Skin epidermis (tissue), 12 donors: ENCODE data around the gene GUCY1A2.
A peak's percentile ranks its signal among the peaks of the same experiment; 100 is the strongest.
"Not testable (repeated sequence)": the region's sequence is repeated elsewhere in the genome, so short reads cannot be mapped to it uniquely, and the experiment has no call there.

Source experiments
- H3K27ac ChIP-seq, 21 experiments: fragments of 200-600 bp; sonication (generic) in 11 of 21; one replicate each; pipeline ENCODE4 v1.5.0; 2020; ENCODE audit warnings: mild to moderate bottlenecking in 3 of 21, inconsistent platforms in 2 of 21, moderate library complexity in 2 of 21
- H3K4me3 ChIP-seq, 7 experiments: fragments of 200-600 bp; sonication (generic) in 2 of 7; one replicate each; pipeline ENCODE4 v1.5.0; 2020; ENCODE audit warnings: inconsistent platforms in 2 of 7, mild to moderate bottlenecking in 2 of 7, moderate library complexity in 1 of 7

GUCY1A2 gene, protein sequence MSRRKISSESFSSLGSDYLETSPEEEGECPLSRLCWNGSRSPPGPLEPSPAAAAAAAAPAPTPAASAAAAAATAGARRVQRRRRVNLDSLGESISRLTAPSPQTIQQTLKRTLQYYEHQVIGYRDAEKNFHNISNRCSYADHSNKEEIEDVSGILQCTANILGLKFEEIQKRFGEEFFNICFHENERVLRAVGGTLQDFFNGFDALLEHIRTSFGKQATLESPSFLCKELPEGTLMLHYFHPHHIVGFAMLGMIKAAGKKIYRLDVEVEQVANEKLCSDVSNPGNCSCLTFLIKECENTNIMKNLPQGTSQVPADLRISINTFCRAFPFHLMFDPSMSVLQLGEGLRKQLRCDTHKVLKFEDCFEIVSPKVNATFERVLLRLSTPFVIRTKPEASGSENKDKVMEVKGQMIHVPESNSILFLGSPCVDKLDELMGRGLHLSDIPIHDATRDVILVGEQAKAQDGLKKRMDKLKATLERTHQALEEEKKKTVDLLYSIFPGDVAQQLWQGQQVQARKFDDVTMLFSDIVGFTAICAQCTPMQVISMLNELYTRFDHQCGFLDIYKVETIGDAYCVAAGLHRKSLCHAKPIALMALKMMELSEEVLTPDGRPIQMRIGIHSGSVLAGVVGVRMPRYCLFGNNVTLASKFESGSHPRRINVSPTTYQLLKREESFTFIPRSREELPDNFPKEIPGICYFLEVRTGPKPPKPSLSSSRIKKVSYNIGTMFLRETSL

DNA sequence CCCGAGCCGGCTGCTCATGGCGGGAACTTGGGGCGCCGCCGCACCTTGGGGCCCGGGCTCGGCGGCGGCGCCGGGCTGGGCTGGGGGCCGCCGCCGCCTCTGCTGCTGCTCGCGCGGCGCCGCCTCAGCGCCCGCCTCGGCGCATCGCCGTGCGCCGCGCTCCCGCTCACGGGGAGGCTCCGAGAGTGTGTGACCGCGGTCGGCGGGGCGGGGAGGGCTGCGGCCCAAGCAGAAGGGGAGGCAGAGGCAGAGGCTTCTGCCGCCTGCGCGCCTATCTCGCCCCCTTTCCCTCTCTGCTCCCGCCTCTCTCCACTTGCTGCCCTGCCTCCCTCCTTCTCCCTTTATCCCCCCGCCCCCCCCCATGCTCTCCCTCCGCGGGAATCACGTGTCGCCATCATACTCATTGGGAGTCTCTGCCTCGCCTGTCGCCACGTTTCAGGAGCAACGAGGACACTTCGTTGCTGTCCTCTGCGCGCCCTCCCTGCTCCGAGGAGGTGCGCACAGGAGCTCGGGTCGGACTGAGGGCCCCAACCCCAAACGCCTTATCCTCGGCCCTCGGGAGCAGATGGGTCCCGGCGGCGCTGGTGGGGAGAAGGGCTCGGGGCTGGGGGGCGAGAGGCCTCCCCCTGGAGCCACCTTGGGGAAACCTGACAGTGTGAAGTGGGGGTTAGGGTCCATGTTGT lies at the start of gene GUCY1A2:
GUCY1A2 (minus strand) TSS at position 258 of the 683 bp plus-strand sequence. CDS start 421 bp downstream, outside the sequence.
- Histone ChIP-seq H3K4me3 (peak within 1 kb of the TSS; percentile 27 to 47 (median 34)), H3K27ac (peak within 1 kb of the TSS in 4 of 21 experiments; percentile 38 to 70 (median 67))

DNA sequence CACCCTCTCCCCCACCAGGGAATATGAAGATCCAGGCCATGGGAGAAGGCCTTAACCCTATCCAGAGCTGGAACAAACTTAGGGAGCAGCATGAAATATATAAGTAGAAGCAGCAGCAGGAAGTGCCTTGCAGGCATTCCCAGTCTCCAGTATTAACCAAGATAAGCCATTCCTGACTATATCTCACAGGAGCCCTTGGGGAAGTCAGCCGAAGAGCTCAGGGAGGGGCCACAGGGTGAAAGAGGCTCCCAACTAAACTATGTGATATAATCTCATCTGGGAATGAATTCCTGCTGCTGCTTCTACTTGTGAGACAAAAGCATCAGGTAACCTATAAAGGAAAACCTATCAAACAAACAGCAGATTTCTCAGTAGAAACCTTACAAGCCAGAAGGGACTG lies 36.1 kb upstream of the GUCY1A2 start:
- Histone ChIP-seq H3K27ac (no peak overlapping the region), H3K4me3 (no peak overlapping the region)

DNA sequence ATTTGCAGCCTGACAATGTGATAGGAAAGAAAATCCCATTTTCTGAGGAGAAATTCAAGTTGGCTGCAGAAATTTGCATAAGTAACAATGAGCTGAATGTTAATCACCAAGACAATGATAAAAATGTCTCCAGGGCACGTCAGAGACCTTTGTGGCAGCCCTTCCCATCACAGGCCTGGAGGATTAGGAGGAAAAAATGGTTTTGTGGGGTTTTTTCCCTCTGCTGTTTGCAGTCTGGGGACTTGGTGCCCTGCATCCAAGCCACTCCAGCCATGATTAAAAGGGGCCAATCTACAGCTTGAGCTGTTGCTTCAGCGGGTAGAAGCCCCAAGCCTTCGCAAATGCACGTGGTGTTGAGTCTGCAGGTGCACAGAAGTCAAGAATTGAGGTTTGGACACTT lies 33.1 kb upstream of the GUCY1A2 start:
- not testable (repeated sequence) for H3K4me3 ChIP-seq, H3K27ac ChIP-seq

DNA sequence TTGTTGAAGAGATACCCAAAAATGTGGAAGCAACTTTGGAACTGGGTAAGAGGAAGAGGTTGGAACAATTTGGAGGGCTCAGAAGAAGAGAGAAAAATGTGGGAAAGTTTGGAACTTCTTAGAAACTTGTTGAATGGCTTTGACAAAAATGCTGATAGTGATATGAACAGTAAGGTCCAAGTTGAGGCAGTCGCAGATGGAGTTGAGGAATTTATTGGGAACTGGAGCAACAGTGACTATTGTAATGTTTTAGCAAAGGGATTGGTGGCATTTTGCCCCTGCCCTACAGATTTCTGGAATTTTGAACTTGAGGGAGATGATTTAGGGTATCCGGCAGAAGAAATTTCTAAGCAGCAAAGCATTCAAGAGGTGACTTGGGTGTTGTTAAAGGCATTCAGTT lies 32.6 kb upstream of the GUCY1A2 start:
- H3K4me3 ChIP-seq, H3K27ac ChIP-seq: not testable (repeated sequence)

DNA sequence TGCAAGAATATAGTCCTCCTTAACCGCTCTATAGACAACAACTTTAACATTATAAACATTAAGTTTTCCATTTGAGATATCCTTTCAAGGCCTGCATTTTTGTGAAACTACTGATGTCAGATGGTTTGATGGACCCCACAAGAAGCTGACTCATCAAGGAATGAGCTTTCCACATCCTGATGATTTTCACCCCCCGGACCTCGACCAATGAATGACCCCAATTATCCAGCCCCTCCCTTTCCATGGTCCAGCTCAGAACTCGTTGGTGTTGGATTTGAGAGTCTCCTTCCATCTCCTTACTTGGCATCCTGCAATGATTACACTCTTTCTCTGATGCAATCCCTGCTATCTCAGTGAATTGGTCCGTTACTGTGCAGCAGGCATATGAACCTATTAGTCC lies 31.8 kb upstream of the GUCY1A2 start:
- H3K4me3 ChIP-seq: no peak overlapping the region
- no peak overlapping the region for H3K27ac ChIP-seq

DNA sequence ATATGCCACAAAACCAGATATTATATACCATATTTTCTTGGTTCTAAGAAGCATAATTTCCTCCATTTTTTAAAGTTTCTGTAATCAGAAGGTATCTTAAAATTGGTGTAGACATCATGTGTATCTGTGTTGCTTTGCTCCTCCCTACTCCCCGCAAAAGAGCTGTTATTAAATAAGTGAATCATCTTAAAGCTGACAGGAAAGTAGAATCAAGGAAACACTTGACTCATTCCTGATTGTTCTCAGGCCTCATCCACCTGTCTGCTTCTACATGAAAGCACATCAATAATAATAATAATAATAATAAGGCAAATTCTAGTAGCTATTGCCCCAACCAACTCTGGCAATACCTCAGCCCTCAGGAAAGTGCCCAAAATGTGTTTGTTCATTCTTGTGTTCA lies 26.2 kb upstream of the GUCY1A2 start:
- H3K27ac ChIP-seq: peak overlapping the region in 3 of 21 experiments; percentile 4 to 27 (median 15)
- H3K4me3 ChIP-seq: no peak overlapping the region

DNA sequence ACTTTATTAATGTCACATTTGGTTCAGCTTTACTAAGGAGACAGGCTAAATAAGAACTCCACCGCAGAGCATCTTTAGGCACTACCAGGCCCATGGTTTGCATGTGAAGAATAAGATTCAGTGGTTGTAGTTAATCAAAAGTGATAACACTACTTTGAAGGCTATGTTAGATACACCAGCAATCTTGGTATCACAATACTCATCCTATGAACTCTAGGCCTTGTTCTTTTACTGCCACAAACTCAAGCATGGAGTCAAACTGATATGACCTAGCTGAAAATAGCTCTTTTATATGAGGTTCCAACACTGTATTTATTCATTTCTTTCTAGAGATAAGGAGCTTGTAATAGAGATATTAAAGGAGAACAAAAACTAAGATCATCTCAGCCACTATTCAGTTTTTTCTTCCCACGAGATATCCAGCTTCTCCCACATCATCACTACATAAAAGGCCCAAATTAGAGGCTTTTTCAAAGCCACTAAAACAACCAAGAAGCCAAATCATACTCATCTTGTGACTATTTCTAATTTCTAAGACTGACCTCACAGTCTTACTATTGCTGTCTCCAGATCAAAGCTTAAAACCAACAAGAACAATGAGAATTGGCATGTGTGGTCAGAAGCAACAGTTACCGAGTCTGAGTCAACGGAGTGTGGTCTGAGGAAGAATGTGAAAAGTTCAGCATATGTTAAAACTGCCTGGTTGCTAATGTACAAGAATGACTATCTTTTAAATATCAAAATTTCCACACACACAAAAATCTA lies 25.1 kb upstream of the GUCY1A2 start:
- no peak overlapping the region for H3K4me3 ChIP-seq
- H3K27ac ChIP-seq: peak overlapping the region in 5 of 21 experiments; percentile 32 to 75 (median 59)

DNA sequence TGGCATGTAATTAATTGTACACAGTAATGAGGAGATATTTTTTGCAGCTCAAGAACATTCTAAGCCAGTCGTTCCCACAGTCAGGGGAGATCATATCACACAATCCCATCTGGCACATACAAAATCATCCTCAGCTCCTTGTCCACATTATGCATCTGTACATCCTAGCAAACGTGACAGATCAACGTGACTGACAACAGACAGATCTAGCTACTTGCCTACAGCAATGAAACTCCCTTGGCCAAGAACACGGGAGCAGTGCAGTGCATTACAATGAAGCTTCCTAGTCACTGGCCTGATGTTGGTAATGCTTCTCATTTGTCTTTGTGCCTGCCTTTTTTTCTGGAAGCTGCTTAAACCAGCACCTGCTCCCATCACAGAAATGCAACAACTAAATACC lies 24.5 kb upstream of the GUCY1A2 start:
- H3K27ac ChIP-seq: peak overlapping the region in 5 of 21 experiments; percentile 32 to 75 (median 59)
- no peak overlapping the region for H3K4me3 ChIP-seq

DNA sequence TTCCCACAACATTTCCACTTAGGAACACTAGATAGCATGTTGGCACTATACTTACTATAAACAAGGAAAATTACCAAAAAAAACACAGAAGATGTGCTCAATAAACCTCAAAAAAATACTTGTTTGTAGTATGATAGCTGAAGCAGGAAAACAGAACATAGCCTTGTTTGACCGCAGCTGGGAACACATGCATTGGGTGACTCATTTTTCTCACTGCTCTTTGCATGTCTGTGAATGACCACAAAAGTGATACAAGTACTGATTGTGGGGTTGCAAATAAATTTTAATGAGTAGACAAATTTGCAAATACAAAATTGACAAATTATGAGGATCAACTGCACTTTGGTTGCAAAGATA lies 22.8 kb upstream of the GUCY1A2 start:
- H3K4me3 ChIP-seq: no peak overlapping the region
- peak overlapping the region in 1 of 21 experiments; percentile 42 for H3K27ac ChIP-seq

DNA sequence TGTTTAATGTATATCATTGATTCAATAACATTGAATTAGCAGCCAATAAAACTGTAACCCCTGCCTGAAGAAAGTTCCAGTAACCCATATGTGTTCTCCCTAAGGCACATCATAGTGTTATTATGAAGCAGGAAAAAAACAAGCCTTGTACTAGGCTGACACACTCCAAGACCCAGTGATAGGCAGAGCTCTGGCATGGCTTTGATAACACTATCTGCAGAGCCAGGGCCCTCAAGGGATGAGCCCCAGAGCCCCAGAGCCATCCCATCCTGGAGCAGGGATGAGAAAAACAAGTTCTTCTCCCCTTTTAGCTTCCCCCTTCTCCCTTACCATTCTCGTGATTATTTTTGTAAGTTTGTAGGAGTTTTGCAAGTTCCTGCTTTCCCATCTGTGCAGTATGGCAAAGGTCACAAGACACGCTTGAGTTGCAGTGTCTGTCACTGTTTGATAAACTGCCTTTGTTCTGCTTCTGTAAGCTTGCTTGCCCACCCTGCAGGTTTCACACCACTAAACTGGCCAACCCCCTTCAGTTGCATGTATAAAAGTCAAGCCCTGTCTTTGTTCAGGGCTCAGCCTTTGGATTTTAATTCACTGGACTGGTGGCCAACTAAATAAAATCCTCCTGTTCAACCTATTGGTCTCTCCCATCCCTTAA lies 22.3 kb upstream of the GUCY1A2 start:
- no peak overlapping the region for H3K4me3 ChIP-seq
- peak overlapping the region in 3 of 21 experiments; percentile 4 to 42 (median 33) for H3K27ac ChIP-seq

DNA sequence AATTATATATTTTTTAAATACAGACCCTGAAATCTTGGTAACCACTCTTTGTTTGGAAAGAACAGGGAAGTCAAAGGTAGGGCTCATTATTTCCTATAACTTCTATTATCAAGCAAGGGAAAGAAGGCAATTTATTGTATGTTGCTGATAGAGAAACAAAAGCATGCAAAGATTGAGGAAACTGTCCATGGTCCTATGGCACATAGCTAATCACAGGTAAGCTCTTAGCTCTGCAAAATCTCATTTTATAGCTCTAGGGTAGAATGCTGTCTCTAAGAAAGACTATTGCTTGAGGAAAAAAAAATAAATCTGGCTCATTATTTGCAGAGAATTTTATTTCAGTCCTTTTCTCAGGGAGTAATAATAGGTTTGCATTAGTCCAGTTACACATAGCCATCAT lies 7.4 kb upstream of the GUCY1A2 start:
- Histone ChIP-seq H3K27ac (no peak overlapping the region), H3K4me3 (no peak overlapping the region)

DNA sequence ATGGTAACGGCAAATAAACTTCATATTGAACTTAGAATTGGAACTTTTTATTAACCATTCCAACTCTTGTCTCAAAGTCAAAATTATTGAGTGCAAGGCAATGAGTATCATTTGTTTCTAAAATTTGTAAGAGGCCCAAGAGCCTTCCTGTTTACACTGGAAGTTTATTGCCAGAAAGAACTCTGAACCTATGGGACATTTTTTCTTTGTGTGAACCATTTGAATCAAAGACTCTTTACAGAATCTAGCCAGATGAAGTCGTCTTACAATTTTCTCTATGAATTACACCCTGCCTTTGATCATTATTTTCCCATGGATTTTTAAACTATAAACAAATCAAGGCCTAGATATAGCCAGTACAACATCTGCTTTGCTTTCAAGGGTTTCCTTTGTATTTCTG lies 2.3 kb upstream of the GUCY1A2 start:
- Histone ChIP-seq H3K4me3 (no peak overlapping the region), H3K27ac (no peak overlapping the region)

DNA sequence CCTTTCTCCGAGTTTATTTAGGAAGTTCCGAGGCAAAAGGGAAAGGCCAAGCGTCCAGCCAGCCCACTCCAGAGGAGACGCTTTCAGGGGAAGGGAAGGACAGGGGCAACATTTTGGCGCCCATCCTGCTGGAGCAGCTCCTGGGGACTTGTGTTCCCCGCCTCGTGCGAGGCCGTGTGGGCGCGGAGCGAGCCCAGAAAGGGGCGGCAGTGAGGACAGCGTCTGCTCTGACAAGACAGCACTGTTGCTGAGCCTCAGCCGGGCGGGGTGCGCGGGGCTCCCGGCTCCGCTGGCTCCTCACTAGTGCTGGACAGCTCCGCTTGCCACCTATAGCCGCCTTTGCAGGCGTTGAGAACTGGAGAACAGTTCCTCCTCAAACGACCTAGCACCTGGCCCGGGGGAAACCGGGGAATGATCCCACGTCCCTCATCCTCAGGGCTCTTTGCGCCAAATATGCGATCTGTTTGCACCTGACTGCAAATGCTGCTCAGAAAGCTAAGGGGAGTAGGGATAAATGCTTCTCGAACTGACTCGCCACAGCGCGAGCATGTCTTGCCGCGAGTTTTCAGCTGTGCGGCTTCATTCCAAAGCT lies 722 bp upstream of the GUCY1A2 start:
- Histone ChIP-seq H3K4me3 (peak overlapping the region; percentile 7 to 47 (median 20)), H3K27ac (peak overlapping the region in 1 of 21 experiments; percentile 53)

DNA sequence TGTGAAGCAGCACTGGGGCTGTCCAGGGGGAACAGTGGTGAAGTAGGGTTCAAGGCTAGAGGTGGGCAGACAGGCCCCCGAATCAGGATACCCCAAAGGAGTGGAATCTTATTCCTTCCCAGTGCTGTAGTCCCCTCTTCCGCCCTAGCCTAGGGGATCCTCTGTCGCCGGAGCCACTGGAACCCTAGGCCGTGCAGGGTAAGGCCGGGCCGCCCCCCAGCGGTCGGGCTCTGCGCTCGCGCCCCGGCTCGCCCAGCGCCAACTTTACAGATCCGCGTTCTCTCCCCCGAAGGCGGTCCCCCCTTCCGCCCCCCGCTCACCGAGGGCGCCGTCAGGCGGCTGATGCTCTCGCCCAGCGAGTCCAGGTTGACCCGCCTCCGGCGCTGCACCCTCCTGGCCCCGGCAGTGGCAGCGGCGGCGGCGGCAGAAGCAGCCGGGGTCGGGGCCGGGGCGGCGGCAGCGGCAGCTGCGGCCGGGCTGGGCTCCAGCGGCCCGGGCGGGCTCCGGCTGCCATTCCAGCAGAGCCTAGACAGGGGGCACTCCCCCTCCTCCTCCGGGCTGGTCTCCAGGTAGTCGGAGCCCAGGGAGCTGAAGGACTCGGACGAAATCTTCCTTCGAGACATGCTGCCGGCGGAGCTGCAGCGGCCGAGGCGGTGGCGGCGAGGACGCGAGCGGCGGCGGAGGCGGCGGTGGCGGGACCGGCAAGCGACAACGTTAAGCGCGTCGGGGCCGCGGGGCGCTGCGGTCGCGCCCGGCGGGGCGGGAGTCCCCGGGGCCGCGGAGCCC lies 650 bp downstream of the GUCY1A2 start:
- Histone ChIP-seq H3K4me3 (peak overlapping the region; percentile 27 to 47 (median 34)), H3K27ac (peak overlapping the region in 4 of 21 experiments; percentile 38 to 70 (median 67))

DNA sequence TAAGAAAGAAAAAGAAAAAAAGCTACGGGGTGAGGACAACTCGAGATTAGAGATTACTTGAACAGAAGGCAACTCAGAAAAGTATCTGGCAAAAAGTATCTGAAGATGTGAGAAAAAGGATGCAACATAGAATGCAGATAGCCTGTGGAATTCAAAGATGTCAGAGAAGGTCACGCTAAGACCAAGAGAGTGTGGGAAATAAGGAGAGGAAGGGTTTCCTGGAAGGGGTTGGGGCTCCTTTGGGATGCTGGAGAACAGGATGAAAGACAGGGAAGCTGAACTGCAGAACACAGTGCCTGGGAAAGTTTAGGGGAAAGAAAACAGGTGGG lies 1.2 kb downstream of the GUCY1A2 start:
- peak overlapping the region in 4 of 21 experiments; percentile 38 to 70 (median 67) for H3K27ac ChIP-seq
- H3K4me3 ChIP-seq: peak overlapping the region in 6 of 7 experiments; percentile 29 to 47 (median 34)

DNA sequence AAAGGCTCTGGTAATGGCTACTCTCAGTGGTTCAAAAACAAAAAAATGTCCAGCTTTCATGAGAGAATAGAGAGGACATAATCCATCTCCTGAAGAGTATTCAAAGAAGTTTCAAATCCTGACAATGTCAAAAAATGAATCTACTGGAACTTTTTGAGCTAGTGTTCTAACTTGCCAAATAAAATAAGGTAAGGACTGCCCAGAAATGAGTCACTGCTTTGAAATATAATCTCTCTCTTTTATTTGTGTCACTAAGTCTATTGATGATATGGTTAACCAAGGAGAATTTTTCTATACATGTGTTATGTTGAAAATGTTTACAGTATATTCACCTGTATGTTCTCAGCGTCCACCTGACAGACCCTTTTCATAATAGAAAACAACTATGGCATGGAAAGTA lies 3.4 kb downstream of the GUCY1A2 start:
- no peak overlapping the region for H3K27ac ChIP-seq
- H3K4me3 ChIP-seq: no peak overlapping the region

DNA sequence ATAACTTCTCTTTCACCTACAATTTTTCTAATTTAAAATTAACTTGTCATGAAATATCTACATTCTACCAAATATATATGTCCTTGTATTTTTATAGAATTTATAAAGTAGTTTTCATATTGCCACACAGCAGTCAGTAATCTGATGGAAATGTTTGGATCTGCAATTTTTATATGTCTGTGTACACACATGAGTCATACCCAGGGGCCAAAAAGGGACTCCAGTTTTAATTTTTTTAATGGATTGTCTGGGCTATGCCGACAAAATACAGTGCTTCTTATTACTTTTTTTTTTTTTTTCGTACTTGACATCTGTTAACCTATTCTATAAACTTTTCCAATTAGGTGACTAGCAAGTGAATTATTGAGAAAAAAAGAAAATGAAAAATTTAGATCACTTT lies 6.3 kb downstream of the GUCY1A2 start:
- H3K4me3 ChIP-seq: no peak overlapping the region
- H3K27ac ChIP-seq: no peak overlapping the region

DNA sequence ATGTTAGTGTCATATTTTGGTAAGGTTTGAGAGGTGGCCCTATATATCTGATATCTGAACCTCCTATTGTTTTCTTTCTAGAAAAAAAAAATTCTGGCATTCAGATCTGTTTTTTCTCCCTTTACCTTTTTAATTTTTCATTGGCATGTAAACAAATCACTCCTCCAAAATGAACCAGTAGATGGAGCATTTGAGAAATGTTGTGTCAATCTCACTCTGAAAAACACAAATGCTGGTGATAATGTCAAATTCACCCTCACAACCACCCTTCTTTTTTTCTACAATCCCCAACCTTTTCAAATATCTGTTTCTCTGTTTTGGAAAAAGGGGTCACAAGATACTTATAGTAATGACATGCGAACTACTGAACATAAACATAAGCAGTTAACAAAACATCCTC lies 9.1 kb downstream of the GUCY1A2 start:
- Histone ChIP-seq H3K27ac (no peak overlapping the region), H3K4me3 (no peak overlapping the region)
